Right hindlimb (tissue), 1 donor: Measurements from ENCODE around the gene FHOD1.

Experiments used
- DNase-seq: peaks from one replicate; pipeline ENCODE4 v3.0.0-alpha.2; 2018

Gene FHOD1

DNA sequence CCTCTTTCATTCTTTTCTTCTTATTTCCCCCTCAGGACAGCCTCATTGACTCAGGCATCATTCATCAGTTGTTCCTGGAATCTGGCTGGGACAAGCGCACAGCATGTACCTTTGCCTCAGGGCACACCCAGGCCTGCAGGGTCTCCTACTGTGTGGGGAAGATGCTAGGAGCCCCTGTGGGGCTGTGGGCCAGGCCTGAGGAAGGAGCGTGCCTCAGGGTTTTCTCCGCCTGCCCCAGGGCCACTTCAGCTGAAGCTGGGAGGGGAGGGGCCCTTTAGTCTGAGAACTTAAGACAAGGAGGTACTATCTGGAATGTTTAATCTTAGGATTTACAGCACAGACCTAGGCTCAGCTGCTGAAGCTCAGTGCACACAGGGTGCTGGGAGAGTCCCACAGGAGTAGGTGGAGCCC, 40.4 kb downstream of the FHOD1 start:
- DNase-seq = no peak

DNA sequence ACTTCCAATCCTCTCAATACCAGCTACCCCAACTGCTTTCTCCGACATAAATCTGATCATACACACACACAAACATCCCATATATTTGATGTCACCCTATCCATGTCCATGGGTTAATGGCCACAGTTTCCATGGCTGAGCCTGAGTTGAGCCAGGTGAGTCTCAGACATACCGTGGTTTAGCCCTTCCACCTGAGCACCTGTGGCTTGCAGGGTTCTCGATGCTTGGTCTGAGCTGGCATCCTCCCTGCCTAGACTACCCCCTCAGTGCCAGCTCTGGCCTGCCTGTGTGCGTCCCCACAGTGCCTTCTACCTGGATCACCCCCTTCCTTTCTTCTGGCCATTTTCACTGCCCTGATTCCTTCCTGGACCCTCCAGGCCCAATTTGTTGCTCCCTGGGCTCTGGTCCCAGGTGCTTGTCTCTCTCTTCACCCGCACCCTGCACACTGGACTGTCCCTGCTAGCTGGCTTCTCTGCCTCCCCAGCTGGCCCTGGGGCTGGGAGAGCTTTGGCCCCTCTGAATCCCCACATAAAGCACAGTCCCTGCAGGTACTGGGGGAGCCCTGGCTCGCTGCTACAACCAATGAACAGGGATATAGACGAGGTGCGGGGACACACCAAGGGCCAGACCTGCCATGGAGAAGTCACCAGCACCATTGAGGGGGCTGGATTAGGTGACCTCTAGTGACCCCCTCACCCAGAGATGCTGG, 41.0 kb downstream of the FHOD1 start:
- no peak for DNase-seq

DNA sequence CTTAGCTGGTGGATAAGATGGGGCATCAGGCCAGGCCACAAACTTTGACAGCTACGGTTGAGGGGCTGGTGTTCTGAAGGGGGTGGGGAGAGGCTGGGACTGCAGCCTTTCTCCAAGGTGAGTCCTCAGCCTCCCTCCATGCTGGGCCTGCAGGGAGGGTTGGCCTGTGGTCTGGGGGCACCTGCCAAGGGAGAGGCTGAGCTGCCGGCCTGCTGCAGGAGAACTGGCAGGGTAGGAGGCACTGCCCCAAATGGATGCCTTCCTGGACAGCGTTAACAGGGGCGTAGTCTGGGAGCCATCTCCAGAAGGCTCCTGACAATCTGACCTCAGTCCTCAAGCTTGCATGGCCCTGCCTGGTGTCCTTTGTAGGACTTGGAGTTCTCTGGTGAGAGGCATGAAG, 43.2 kb downstream of the FHOD1 start:
- DNase-seq = no peak

DNA sequence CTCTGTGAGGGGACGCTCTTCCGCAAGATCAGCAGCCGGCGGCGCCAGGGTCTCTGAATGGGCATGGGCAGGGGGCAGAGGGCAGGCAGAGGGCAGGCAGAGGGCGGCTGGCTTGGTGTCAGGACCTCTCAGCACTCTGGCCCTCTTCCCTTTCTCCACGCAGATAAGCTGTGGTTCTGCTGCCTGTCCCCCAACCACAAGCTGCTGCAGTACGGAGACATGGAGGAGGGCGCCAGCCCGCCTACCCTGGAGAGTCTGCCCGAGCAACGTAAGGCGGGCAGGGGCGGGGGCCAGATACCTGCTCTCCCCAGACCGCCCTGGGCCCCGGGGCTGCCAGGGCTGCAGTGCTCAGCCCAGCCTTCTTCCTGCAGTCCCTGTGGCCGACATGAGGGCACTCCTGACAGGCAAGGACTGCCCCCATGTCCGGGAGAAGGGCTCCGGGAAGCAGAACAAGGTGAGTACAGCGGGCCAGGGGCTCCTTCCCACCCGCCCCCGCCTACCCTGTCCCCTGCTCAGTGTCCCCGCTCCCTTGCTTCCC, 44.3 kb downstream of the FHOD1 start:
- no peak for DNase-seq

DNA sequence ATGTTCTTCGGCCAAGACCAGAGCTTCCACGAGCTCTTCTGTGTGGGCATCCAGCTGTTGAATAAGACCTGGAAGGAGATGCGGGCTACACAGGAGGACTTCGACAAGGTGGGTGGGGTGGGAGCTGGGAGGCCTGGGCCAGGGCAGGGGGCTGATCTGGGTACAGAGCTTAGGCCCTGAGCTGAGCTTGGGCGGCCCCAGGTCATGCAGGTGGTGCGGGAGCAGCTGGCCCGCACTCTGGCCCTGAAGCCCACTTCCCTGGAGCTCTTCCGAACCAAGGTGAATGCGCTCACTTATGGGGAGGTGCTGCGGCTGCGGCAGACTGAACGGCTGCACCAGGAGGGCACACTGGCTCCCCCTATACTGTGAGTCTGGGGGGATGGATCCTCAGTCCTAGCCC, 44.9 kb downstream of the FHOD1 start:
- DNase-seq = no peak

DNA sequence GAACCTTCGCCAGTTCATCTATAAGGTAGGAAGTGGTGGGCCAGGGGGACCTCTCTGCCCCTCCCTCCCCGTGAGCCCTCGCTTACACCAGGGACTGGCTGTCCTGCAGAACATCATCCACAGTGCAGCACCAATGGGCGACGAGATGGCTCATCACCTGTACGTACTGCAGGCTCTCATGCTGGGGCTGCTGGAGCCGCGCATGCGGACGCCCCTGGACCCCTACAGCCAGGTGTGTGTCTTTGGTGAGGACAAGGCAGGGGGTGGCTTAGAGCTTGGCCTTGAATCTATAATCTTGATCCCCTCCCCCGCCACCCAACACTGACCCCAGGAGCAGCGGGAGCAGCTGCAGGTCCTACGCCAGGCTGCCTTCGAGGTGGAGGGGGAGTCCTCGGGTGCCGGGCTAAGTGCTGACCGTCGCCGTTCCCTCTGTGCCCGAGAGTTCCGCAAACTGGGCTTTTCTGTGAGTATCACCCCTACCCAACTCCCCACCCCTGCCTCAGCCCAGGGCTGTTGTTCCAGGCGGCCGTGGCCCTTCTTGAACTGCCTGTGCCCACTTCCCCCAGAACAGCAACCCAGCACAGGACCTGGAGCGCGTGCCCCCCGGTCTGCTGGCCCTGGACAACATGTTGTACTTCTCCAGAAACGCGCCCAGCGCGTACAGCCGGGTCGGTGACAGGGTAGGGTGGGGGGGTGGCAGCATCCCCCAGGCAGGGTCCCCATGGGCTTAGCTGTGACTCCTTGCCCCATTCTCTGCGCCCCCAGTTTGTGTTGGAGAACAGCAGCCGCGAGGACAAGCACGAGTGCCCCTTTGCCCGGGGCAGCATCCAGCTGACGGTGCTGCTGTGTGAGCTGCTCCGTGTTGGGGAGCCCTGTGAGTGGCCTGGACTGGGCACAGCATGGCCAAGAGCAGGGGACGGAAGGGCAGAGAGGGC, 45.6 kb downstream of the FHOD1 start:
- DNase-seq = no peak

DNA sequence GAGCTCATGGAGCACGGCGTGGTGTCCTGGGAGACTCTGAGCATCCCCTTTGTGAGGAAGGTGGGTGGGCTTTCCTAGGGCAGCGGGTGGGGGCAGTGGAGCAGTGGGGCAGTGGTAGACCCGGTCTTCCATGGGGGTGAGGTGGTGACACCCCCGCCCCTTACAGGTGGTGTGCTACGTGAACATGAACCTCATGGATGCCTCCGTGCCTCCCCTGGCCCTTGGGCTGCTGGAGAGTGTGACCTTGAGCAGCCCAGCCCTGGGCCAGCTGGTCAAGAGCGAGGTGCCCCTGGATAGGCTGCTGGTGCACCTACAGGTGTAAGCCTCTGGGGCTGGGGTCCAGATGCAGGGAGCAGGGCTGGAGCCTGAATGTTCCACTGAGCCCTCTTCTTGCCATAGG, 46.8 kb downstream of the FHOD1 start:
- DNase-seq = no peak

DNA sequence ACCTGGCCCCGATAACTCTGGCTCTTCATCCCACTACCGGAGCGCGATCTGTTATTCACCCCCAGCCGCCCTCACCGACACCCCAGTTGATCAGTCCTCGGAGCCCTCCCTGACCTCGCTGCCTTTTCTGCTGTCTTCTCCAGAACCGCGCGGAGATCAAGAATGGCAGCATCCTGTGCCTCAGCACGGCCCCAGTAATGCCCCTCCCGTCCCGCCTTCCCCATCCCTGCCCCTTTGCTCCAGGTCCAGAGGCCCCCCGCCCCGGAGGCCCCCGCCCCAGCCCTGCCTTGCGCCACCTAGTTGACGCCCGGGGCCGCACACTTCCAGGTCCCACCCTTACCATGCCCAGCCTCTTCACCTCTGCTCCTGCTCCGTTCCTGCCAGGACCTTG, 47.5 kb downstream of the FHOD1 start:
- no peak for DNase-seq

DNA sequence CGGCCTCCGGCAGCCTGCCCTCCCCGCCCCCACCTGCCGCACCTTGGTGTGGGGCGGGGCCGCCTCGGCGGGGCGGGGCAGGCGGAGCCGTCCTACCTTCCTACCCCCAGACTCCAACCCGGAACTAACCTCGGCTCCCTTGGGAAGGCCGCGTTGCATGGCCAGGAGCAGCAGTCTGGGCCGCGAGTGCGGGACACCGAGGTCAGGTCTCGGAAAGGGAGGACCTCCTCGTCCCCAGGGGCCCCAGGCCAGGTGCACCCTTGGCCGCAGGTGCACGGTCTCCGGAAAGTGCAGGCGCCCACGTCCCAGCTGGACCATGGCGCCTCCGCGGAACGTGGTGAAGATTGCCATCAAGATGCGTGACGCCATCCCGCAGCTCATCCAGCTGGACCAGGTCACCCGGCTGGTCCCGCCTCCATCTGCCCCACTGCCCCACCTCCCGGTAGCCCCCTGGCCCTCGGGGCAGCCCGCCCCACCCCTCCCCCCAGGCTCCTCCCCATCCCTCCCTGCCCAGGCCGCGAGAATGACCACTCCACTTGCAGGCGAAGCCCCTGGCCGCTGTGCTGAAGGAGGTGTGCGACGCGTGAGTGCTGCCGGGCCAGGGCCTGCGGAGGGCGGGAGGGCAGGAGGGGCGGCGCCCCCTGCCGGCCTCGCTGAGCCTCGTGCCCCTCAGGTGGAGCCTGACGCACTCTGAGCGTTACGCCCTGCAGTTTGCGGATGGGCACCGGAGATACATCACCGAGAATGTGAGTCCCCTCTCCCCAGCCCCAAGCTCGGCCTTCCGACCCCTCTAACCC, 48.1 kb downstream of the FHOD1 start, which contains the start of gene ELMO3:
TSS of gene ELMO3 (plus strand) at position 121 of the 797 bp plus-strand sequence. CDS start at position 317, 196 bp downstream.
- no peak for DNase-seq

DNA sequence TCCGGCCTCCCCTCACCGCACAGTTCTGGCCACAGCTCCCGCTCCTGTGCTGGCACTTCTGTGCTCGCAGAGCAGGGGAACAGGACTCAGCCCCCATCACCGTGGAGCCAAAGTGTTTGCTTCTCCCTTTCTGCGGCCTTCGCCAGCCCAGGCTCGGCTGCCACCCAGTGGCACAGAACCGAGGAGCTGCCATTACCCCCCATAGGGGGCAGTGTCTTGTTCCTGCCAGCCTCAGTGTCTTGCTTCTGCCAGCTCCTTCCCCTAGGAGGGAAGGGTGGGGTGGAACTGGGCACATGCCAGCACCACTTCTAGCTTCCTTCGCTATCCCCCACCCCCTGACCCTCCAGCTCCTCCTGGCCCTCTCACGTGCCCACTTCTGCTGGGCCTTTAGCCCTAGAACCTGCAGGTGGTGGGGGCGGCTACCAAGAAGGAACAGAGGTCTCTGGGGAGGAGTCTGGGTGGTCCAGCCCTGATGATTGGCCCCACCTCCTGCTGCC, 49.0 kb downstream of the FHOD1 start:
- no peak for DNase-seq

DNA sequence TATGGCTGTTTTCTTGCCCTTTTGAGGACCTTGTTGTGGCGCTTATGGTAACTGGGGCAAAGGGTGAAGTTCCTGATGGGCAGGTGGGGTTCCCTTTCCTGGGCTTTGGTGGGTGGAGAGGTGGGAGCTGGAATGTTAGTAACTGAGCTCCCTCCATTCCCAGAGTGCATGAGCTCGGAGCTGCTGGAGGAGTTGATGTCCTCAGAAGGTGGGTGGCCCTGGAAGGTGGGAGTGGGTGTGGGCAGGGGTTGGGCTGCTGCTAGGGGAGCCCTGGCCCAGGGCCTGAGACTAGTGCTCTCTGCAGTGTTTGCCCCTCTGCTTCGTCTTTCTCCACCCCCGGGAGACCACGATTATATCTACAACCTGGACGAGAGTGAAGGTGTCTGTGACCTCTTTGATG, 49.6 kb downstream of the FHOD1 start:
- no peak for DNase-seq

DNA sequence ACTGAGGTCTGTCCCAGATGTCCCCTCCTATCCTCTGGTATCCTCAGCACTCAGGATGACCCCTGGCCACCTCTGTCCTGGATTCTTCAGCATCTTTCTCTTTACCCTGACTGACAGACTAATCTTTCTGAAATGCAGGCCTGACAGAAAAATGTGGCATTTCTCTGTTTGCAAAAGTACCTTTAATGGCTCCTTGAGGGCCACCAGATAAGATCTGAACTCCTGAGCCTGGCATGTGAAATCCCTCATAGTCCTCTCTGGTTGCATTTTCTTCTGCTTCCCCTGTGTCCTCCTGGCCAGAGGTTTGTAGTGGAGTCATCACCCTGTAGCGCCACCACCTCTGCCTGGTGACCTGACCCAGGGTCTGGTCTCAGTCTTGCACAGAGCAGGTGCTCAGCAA, 50.4 kb downstream of the FHOD1 start:
- no peak for DNase-seq

DNA sequence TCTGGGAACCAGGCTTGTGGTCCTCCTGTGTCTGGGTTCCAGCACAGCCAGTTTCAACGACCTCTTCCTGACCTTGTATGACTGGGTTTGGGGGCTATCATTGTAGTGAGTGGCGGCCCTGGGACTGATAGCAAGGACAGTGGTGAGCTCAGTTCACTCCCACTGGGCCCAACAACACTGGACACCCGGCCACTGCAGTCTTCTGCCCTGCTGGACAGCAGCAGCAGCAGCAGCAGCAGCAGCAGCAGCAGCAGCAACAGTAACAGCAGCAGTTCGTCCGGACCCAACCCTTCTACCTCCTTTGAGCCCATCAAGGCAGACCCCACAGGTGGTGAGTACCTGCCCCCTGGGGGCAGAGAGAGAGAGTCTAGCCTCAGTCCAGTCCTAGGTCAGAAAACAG, 51.6 kb downstream of the FHOD1 start:
- no peak for DNase-seq

DNA sequence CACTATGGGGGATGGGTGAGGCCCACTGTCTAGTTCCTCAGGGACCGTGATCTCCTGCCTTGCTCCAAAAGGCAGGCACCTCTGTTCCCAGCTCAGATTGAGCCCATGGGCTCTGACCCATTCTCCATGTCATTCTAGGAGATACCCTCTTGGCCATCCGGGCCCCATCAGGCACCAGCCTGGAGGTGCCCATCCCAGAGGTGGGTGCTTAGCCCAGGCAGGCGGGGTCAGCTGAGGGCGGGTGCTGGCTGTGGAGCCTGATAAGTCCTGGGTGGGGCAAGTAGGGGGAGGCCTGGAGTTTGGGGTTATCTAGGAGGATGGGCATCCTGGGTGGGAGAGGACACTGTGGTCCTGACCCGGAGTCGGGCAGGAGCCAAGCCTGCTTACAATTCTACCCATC, 53.0 kb downstream of the FHOD1 start:
- DNase-seq = no peak

DNA sequence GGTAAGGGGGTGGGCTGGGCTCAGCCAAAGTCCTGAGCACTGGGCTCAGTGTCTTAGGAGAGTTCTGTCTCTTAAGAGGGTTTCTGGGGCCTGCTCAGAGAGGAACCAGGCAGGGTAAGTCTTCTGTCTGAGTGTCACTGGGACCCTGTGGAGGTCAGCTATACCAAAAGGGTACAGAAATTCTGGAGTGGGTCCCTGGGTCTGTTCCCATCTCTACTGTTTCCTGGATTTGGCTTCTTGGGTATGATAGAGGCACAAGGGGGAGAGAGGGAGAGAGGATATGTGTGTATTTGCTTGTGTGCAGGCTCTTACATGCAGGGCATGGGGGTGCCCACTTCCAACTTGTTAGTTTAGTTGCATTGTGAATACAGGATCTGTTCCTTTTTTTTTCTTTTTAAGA, 53.7 kb downstream of the FHOD1 start:
- no peak for DNase-seq

DNA sequence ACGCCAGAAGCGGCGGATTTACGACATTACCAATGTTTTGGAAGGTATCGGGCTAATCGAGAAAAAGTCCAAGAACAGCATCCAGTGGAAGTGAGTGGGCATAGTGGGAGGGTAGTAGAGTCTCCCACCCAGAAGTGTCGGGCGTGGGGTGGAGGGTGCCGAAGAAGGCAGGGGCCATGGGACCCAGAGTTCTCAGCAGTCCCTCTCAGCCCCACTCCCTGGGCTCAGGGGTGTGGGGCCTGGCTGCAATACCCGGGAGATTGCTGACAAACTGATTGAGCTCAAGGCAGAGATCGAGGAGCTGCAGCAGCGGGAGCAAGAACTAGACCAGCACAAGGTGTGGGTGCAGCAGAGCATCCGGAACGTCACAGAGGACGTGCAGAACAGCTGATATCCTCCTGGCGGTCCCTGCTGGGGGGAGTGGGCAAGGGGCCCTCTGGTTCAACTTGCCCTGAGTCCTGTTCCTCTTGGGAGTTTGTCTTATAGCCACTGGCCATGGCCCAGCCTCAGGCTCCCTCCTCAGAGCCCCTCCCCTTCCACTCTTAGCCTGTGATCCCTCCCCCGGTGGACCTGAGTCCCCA, 54.4 kb downstream of the FHOD1 start:
- DNase-seq = no peak

DNA sequence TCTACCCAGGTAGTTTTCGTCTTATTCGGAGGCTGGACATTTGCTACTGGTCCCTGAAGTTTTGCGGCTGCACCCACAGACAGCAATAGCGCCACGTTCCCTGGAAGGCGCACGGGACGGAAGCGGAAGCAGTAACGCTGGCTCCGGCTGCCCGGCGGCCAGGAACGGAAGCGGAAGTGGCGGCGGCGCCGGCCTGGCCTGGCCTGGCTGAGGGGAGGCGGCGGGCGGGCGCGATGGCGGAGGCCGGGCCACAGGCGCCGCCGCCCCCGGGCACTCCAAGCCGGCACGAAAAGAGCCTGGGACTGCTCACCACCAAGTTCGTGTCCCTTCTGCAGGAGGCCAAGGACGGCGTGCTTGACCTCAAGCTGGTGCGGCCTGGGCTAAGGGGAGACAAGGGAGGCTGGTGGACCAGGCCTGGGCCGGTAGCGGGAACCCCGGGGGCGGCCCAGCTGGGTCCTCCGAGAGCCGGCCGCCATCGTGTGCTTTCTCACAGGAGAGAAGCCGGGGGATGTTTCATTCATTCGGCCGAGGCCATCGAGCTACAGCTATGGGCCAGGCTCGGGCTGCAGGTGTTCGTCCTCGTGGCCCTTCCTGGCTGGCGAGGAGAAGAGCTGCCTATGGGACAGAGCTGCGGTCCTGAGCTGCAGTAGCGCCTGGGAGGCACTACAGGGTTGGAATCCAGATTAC, 55.1 kb downstream of the FHOD1 start, which contains the start of gene E2F4:
TSS of gene E2F4 (plus strand) at position 161 of the 687 bp plus-strand sequence. CDS start at position 234, 73 bp downstream.
- peak; percentile 92 for DNase-seq

DNA sequence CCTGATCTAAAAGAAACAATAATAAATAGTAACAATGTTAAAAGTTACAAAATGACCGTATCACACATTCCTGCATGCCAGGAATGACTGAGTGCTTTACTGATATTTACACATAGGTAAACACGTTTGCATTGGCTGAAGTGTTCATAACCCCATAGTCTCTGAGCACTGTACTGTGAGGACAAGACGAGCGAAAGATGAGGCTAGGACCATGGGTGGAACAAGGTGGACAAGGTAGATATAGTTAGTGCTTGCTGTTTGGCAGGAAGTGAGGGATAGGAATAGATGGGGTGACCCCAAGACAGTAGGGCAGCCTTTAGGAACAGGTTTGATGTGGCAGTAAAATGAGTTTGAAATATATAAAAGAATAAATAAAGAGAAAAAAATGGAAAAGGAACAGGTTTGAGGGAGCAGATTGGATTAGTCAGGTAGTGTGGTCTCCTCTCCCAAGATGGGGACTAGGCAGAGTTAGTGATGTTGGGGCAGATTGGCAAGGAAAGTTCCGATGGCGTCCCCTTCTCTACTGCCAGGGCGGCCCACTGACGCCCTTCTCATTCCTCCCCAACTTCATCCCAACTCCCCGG, 55.8 kb downstream of the FHOD1 start:
- no peak for DNase-seq

DNA sequence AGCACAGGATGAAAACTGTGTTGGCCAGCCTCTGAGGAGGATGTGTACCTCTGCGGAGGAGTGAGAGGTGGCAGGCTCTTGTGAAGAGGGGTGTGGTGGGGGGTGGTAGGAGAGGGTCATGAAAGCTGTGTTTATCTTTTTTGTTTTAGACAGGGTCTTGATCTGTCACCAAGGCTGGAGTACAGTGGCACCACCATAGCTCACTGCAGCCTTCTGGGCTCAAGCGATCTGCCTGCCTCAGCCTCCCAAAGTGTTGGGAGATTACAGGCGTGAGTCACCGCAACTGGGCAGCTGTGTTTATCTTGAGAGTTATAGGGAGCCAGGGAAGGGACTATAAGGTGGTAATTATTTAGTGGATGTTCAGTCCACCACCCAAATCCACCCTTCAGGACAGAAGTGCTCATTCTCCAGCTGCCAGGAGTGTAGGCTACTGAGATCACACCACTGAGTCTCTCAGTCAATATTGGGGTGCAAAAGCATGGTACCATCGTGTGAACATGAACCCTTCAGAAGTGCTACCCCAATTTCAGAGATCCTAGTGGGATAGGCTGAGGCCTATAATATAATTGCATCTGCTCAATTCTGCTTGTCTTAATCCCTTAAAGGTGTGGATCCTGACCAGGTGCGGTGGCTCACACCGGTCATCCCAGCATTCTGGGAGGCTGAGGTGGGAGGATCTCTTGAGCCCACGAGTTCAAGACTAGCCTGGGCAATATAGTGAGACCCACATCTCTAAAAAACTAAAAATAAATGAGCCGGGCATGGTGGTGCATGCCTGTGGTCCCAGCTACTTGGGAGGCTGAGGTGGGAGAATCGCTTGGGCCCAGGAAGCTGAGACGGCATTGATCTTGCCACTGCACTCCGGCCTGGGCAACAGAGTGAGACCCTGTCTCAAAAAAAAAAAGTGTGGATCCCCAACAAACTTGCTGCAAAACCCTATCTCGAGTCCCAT, 56.6 kb downstream of the FHOD1 start:
- DNase-seq = no peak

DNA sequence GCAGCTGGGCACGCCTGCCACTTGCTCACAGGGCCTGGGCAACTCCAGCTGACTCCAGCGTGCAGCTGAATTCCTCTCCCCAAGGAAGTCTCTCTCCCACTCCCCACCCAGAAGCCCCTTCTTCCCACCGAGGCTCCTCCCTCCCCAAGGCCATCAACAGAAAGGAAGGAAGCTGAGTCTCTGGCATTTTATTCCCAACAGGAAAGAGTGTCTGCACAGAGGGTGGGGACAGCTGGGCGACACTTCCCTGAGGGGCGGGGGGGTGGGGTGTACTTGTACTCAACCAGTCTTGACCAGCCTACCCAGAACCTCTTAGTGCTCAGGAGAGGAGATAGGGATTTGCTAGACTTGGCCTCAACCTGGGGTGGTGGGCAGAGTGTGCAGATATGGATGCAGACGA, 57.2 kb downstream of the FHOD1 start, which contains the start of gene EXOC3L1:
TSS of gene EXOC3L1 (minus strand) at position 96 of the 400 bp plus-strand sequence. CDS start 460 bp downstream, outside the sequence.
- DNase-seq = no peak
